ENCODE measurements around the gene SMG6.
A peak's percentile ranks its signal among the peaks of the same experiment; 100 is the strongest.
"Not testable (repeated sequence)": the region's sequence is repeated elsewhere in the genome, so short reads cannot be mapped to it uniquely, and the experiment has no call there.

The SMG6 gene

GRCh38 chr17:2303204-2304188, at the start of gene SMG6, which contains the start of gene SRR:
Gene SMG6 (minus strand): TSS chr17:2303785. CDS start chr17:2303720, 65 bp downstream.
Gene SRR (plus strand): TSS chr17:2303950. CDS start chr17:2315561, 11,611 bp downstream.
- peak; percentile 80 for DNase-seq (ENCODE audit: low spot score)

- DNase-seq (ENCODE audit: low spot score) = no peak
Observed at GRCh38 chr17:2351269-2351668, 47.7 kb upstream of the SMG6 start.

- DNase-seq (ENCODE audit: low spot score) = peak; percentile 63
Observed at GRCh38 chr17:2347805-2348685, 44.5 kb upstream of the SMG6 start.

- DNase-seq (ENCODE audit: low spot score) = no peak
Observed at GRCh38 chr17:2346475-2346874, 42.9 kb upstream of the SMG6 start.

GRCh38 chr17:2344528-2344927, 40.9 kb upstream of the SMG6 start:
- no peak for DNase-seq (ENCODE audit: low spot score)

- no peak for DNase-seq (ENCODE audit: low spot score)
Observed at GRCh38 chr17:2343421-2343820, 39.8 kb upstream of the SMG6 start.

- no peak for DNase-seq (ENCODE audit: low spot score)
Observed at GRCh38 chr17:2338315-2338657, 34.7 kb upstream of the SMG6 start.

- no peak for DNase-seq (ENCODE audit: low spot score)
Observed at GRCh38 chr17:2337544-2338314, 34.1 kb upstream of the SMG6 start.

GRCh38 chr17:2336852-2337543, 33.4 kb upstream of the SMG6 start, which contains the start of gene SGSM2:
Gene SGSM2 (plus strand): TSS chr17:2337501. CDS start chr17:2337689, 188 bp downstream.
- DNase-seq (ENCODE audit: low spot score) = no peak

- DNase-seq (ENCODE audit: low spot score) = peak; percentile 89
Observed at GRCh38 chr17:2336215-2336851, 32.7 kb upstream of the SMG6 start, which contains the start of gene TSR1. Gene TSR1 (minus strand): TSS chr17:2336457. CDS start chr17:2336427, 30 bp downstream.

- no peak for DNase-seq (ENCODE audit: low spot score)
Observed at GRCh38 chr17:2335726-2336214, 32.2 kb upstream of the SMG6 start.

GRCh38 chr17:2331303-2331702, 27.7 kb upstream of the SMG6 start:
- DNase-seq (ENCODE audit: low spot score) = no peak

GRCh38 chr17:2323629-2324314, 20.2 kb upstream of the SMG6 start:
- DNase-seq (ENCODE audit: low spot score) = no peak

GRCh38 chr17:2321399-2321798, 17.8 kb upstream of the SMG6 start:
- no peak for DNase-seq (ENCODE audit: low spot score)

GRCh38 chr17:2319051-2319450, 15.5 kb upstream of the SMG6 start:
- no peak for DNase-seq (ENCODE audit: low spot score)

GRCh38 chr17:2317796-2318195, 14.2 kb upstream of the SMG6 start:
- DNase-seq (ENCODE audit: low spot score) = no peak

- DNase-seq (ENCODE audit: low spot score) = not testable (repeated sequence)
Observed at GRCh38 chr17:2316916-2317205, 13.3 kb upstream of the SMG6 start.

- DNase-seq (ENCODE audit: low spot score) = no peak
Observed at GRCh38 chr17:2312736-2313135, 9.2 kb upstream of the SMG6 start.

GRCh38 chr17:2309338-2310154, 6.0 kb upstream of the SMG6 start:
- DNase-seq (ENCODE audit: low spot score) = no peak

Measured in pons (tissue), 1 donor.